NCI-H2081 treated with DMSO at 0.1 percent for 48 hours (cell line): ENCODE data around the gene HNRNPK.
A peak's percentile ranks its signal among the peaks of the same experiment; 100 is the strongest.

Source experiments
- DNase-seq: peaks from one replicate; lab custom pipeline; 2025; lab: John Stamatoyannopoulos, UW

HNRNPK gene

DNA sequence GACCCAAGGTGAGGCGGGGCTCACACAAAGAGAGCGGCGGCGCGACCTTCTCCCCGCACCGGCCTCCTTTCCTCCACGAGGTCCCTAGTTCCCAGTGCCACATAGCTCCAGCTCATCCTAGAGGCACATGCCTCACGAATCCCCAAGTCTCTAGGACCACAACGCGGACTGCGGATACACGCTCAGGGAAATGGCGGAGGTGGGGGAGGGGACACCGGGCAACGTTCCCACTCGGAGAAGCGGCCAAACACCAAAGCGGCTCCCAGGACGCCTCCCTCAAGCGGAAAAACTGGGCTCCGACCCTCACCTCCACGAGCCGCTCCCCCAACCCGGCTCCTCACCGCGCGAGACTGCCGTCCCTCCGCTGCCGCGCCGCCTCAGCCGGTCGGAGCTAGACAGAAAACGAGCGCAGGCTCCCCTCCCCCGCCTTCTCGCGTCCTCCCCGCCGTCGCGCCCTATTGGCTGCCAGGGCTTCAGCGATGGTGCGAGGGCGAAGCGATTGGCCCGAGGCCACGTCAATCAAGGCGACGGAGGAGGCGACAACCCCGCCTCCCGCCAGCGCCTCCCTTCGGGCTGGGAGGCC is at the start of gene HNRNPK:
Gene HNRNPK (minus strand): TSS at position 404 of the 583 bp plus-strand sequence. CDS start 1,963 bp downstream, outside the sequence.
- DNase-seq = peak; percentile 77

DNA sequence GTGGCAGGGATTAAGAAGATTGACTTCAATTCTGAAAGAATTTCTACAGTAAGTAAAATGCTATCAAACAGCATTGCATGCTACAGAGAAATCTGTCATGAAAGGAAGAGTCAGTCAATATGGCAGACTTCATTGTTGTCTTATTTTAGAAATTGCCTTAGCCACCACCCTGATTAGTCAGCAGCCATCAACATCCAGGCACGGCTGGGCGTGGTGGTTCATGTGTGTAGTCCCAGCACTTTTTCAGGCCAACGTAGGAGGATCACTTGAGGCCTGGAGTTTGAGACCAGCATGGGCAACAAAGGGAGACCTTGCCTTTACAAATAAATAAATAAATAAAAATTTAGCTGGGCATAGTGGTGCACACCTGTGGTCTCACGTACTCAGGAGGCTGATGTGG is 47.2 kb upstream of the HNRNPK start:
- no peak for DNase-seq

DNA sequence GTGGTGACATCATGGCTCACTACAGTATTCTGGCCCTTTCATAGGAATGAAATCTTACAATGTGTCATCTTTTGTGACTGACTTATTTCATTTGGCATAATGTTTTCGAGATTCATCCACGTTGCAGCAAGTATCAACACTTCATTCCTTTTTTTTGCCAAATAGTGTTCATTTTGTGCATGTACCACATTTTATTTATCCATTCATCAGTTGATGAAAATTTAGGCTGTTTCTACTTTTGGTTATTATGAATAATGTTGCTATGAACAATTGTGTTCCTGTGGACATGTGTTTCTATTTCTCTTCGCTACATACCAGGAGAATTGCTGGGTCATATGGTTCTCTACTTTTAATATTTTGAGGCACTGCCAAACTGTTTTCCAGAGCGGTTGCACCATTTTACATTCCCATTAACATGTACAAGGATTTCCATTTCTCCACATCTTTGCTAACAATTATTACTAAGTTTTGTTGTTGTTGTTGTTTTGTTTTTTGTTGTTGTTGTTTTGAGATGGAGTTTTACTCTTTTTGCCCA is 44.1 kb upstream of the HNRNPK start:
- DNase-seq = no peak

- DNase-seq = no peak
These were observed 27.6 kb upstream of the HNRNPK start for GRCh38 chr9:84007662-84008061.

- no peak for DNase-seq
These were observed 23.2 kb upstream of the HNRNPK start for GRCh38 chr9:84003246-84003645.

DNA sequence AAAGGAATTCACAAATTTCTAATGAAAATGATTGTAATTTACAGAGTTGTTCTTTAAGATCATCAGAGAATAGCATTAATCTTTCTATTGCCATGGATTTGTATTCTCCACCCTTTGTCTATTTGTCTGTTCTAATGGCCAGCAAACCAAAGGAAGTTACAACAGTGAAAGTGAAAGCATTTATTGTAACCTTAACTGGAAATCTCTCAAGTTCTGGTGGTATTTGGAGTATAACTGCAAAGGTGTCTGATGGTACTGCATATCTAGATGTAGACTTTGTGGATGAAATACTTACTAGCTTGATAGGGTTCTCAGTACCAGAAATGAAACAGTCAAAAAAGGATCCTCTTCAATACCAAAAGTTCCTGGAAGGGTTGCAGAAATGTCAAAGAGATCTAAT is 22.3 kb upstream of the HNRNPK start:
- no peak for DNase-seq

DNA sequence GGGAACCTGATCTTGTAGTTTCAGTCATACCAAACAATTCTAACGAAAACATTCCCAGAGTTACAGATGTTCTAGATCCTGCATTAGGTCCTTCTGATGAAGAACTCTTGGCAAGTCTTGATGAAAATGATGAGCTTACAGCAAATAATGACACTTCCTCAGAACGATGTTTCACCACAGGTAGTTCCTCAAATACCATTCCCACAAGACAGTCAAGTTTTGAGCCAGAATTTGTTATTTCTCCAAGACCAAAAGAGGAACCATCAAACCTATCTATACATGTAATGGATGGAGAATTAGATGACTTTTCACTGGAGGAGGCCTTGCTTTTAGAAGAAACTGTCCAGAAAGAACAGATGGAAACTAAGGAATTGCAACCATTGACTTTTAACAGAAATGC is 21.6 kb upstream of the HNRNPK start:
- no peak for DNase-seq

DNA sequence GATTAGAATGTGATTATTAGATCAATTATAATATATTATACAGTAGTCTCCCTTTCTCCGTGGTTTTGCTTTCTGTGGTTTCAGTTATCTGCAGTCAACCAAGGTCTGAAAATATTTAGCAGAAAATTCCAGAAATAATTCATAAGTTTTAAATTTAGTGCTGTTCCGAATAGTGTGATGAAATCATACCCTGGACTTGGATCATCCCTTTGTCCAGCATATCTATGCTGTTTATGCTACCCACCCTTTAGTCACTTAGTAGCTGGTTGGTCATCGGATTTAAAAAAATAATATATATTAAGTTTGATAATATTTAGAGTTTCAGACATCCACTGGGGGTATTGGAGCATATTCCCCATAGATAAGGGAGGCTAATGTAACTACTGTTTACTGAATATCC is 20.2 kb upstream of the HNRNPK start:
- DNase-seq = no peak

DNA sequence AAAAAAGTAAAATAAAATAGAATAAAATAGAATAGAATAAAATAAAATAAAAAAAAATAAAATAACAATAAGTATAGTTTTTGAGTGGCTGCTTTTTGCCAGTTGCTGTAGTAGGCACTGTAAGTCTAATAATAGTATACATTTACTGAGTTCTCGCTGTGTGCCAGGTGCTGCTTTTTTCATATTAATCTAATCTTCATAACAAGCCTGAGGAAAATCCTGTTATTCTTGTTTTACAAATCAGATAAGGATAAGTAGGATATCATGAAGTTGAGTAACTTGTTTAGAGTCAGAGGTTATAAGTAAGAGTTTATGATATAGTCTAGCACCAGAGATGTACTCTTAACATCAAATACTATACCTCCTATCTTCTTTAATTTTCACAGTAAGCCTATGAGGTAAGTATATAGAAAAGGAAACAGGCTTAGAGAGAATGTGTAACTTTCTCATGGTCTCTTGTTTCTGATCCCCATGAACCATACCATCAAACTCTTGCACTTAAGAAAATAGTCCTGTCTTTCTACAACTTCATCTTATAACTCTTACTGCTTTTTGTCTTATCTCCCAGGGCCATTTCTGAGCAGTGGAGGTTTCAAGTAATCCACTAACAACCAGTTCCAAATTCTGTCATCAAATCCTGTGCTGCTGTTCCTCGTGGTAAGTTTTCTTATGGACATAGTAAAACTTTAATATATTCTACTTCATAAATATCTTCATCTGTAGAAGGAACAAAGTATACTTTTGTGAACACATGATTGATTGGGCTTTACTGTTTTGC is 19.3 kb upstream of the HNRNPK start:
- no peak for DNase-seq

DNA sequence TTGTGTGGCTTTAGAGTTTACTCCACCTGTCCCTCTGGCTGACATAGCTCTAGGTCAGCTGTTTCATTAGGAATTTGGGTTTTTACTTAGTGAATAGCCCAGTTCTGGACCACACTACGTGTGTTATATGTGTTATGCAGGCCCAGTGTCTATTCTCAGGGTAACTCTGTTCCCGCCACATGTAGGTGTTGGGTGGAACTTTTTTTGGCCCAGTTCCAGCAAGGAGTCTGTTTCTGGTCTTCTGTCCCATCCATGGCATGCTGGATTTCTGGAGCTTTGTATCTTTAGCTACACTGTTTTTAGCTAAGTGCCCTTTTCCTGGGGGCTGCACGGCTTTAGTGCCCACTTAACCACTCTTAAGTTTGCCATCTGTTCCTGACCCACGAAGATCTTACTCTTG is 16.1 kb upstream of the HNRNPK start:
- DNase-seq = no peak

GRCh38 chr9:83992901-83993300 is 12.9 kb upstream of the HNRNPK start:
- DNase-seq = no peak

- DNase-seq = no peak
These were observed 12.4 kb upstream of the HNRNPK start for GRCh38 chr9:83992407-83992806.

GRCh38 chr9:83991355-83991754 is 11.3 kb upstream of the HNRNPK start:
- no peak for DNase-seq

- no peak for DNase-seq
These were observed 8.4 kb upstream of the HNRNPK start for GRCh38 chr9:83988411-83988810.

DNA sequence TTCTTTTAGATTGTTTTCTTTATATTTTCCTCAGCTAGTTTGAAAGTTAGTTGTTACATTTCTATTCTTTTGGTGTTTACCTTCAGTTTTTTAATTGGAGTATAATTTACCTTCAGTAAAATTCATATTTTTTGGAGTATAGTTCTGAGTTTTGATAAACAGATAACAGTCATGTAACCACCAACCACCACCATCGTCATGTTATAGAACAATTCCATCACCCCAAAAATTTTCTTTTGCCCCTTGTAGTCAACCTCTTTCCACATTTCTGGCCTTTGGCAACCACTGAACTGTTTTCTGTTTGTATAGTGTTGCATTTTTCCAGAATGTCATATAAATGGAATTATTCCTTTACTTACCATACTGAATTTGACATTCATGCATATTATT is 7.4 kb upstream of the HNRNPK start:
- DNase-seq = no peak

- no peak for DNase-seq
These were observed 6.9 kb upstream of the HNRNPK start for GRCh38 chr9:83986765-83987401.

DNA sequence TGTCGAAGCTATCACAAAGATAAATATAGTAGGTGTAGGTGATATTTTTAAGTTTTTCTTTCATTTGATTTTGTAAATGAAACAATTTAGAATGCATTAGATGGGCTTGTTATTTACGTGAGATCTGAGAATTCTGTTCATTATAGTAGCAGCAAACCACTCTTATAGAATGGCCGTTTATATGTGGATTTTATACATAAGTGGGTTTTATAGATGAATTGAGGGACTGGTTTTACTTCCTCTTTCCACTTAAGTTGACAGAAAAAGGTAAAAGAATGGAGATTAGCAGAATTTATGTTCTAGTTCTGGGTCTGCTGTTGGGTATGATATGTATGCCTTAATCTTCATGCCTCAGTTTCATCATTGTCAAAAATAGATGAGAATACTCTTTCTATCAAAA is 6.2 kb upstream of the HNRNPK start:
- no peak for DNase-seq

DNA sequence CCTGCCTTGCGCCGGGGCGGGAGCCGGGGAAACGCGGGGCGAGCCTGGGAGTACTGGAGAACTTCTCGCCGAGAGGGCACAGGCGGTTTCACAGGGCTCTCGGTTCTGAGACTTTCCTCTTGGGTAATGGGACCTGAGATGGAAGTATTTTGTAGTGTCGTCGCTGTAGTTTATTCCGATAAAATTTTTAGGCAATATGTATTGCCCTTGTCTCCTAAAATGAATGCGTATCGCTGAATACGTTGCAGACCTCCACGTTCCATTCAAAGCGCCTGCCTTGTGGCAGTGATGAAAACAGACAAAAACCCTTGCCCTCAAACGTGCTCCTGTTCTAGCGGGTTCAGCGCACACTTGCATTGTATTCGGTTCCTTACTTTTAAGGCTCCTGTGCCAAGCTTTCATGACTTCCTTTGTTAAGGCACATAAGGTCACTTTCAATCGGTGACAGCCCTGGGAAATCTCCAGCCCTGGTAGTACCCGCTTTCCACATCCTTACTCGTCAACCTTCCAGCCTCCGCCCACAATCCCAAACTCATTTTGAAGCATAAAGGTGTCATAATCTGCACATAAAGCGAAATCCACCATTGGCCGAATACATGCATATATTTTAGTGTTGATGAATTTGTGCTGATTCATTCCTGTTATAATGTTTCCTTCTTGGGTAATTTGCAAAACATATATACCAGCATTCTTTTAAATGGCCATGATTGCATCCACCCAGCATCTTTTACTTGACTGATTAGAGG is 1.3 kb upstream of the HNRNPK start:
- DNase-seq = no peak

GRCh38 chr9:83980395-83981125 is 545 bp upstream of the HNRNPK start, which contains the start of gene RMI1:
Gene RMI1 (plus strand): TSS chr9:83980805. CDS start chr9:84000987, 20,182 bp downstream.
- DNase-seq = peak; percentile 77

DNA sequence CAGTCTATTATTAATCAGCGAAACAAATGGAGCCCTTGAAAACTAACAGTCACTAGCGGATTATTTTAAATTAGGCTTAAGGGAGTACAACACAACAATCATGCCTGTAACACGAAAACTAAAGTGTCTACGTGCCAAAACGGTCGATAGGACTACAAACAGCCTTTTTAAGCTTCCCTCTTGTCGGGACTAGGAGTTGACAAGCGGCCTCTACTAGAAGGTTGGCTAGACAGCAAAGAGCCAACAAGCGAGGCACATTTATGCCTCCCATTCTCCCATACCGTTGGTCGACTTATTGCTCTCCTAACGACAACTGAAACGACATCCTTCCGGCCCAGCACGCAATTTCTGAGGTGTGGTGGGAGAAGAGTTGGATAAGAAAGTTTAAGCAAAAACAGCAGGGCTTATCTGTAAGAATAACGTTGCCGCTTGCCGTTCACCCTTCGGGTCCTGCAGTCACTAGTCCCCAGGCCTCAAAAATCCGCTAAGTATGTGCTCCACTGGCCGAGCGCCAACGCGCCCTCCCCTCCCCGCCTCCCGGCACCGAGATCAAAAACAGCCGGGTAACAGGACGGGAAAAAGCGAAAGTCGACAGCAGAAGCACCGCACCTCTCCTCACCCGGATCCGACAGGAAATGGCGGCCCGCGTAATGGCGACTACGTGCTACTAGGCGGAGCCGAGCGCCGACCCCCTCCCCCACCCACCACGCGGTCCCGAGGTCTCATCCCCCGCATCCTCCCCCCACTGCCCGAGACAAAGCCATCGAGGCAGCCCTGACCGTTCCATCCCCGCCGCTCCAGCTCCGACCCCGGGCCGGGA is 813 bp downstream of the HNRNPK start:
- no peak for DNase-seq

- DNase-seq = no peak
These were observed 2.8 kb downstream of the HNRNPK start for GRCh38 chr9:83977196-83977595.
